Astrocyte (in vitro differentiated cells and primary cell): Measurements from ENCODE around the gene TNFAIP2.
A peak's percentile ranks its signal among the peaks of the same experiment; 100 is the strongest.

Experiments used
- EZH2 ChIP-seq: IDR thresholded peaks from 2 replicates; pipeline ENCODE4 v1.6.1; 2012; ENCODE audit warnings: mild to moderate bottlenecking, low read length, inconsistent platforms; ENCODE audit not compliant: insufficient read depth
- TF ChIP-seq, protein P1 (sequence below): IDR thresholded peaks from 2 replicates; pipeline ENCODE4 v1.5.1; 2011; ENCODE audit warnings: low read depth, mild to moderate bottlenecking, inconsistent platforms, low read length, moderate library complexity; ENCODE audit not compliant: insufficient read depth

DNA sequence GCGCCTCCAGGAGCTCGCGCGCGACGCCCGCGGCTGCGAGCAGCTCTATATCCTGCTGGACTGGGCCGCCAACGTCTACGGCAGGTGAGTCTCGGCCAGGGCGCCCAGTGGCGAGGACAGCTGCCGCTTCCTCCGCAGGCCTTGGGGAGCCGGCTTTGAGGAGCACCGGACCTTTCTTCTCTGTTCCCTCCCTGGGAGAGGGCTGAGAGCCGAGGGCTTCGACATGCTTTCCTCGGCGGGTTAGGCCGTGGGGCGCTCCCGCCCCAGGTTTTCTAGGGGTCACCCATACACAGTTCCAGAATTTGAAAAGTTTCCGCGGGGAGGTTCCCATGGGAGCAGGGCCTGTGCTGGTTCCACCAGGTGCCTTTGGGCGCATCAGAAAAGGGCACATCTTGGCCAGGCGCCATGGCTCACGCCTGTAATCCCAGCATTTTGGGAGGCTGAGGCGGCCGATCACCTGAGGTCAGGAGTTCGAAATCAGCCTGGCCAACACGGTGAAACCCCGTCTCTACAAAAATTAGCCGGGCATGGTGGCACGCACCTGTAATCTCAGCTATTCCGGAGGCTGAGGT lies 20.5 kb upstream of the TNFAIP2 start:
- TF ChIP-seq, protein P1, sequence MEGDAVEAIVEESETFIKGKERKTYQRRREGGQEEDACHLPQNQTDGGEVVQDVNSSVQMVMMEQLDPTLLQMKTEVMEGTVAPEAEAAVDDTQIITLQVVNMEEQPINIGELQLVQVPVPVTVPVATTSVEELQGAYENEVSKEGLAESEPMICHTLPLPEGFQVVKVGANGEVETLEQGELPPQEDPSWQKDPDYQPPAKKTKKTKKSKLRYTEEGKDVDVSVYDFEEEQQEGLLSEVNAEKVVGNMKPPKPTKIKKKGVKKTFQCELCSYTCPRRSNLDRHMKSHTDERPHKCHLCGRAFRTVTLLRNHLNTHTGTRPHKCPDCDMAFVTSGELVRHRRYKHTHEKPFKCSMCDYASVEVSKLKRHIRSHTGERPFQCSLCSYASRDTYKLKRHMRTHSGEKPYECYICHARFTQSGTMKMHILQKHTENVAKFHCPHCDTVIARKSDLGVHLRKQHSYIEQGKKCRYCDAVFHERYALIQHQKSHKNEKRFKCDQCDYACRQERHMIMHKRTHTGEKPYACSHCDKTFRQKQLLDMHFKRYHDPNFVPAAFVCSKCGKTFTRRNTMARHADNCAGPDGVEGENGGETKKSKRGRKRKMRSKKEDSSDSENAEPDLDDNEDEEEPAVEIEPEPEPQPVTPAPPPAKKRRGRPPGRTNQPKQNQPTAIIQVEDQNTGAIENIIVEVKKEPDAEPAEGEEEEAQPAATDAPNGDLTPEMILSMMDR, result no peak
- TF ChIP-seq EZH2, result peak; percentile 54
